ENCODE measurements around the gene LIX1.

DNA sequence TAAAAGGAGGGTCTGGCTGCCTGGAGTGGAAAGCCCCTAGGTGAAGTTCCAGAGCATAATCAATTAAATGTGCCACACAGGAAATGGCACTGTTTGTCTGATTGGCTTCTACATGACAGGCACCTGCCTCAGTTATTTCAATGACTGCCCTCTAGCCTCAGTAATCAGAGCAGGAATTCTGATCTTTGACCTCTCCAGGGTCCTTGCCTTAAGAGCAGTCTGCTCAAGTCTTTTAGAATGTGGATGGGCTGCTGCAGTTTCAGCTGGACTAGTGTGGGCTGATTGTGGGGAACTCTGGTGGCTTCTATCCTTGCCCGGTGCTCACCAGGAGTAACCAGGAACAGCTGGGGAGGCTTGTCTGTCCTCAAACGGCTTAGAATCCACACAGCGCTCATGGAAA is 98.9 kb downstream of the LIX1 start:
- TF ChIP-seq CTCF (IDR thresholded peaks at IDR 0.05; ENCODE audit: insufficient read depth, low read depth, low read length) (no peak), EZH2 (IDR thresholded peaks at IDR 0.05; ENCODE audit: insufficient read depth, low read length) (no peak)

Data from astrocyte (in vitro differentiated cells and primary cell).